Measurements from ENCODE around the gene CCDC116.
A peak's percentile ranks its signal among the peaks of the same experiment; 100 is the strongest.

DNA sequence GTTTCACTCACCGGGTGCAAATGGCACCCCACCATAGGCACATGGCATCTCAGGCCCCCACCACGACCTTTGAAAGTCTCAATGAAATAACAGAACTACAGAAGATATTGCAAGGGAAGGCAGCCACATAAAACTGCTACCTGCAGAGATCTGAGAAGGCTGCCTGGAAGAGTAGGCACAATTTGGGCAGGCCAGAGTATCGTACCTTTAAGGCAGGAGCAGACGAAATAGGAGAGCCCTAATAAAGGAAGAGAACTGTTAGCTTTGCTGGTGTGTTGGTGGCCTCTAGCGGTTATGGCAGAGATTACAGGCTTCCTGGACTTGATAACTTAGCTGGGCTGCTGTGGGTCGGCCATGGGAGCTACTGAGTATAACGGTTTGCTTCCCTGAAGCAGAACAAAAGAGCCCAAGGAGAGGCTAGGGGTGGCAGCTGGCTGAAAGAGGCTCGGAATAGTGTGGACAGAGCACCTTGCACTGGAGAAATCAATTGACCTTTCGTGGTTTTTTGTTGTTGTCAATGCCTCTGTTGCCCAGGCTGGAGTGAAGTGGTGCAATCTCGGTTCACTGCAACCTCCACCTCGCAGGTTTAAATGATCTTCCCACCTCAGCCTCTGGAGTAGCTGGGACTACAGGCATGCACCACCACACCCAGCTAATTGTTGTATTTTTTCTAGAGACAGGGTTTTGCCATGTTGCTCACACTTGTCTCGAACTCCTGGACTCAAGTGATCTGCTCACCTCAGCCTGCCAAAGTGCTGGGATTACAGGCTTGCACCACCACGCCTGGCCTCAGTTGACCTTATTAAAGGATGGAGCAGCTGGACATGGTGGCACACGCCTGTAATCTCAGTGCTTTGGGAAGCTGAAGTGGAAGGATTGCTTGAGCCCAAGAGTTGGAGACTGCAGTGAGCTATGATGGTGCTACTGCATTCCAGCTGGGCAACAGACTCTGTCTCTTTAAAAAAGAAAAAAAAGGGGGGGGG, 14.3 kb downstream of the CCDC116 start:
- TF ChIP-seq, protein P1, sequence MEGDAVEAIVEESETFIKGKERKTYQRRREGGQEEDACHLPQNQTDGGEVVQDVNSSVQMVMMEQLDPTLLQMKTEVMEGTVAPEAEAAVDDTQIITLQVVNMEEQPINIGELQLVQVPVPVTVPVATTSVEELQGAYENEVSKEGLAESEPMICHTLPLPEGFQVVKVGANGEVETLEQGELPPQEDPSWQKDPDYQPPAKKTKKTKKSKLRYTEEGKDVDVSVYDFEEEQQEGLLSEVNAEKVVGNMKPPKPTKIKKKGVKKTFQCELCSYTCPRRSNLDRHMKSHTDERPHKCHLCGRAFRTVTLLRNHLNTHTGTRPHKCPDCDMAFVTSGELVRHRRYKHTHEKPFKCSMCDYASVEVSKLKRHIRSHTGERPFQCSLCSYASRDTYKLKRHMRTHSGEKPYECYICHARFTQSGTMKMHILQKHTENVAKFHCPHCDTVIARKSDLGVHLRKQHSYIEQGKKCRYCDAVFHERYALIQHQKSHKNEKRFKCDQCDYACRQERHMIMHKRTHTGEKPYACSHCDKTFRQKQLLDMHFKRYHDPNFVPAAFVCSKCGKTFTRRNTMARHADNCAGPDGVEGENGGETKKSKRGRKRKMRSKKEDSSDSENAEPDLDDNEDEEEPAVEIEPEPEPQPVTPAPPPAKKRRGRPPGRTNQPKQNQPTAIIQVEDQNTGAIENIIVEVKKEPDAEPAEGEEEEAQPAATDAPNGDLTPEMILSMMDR (IDR thresholded peaks at IDR 0.05; ENCODE audit: low read depth, low read length), result peak; percentile 81
- TF ChIP-seq POLR2A (IDR thresholded peaks at IDR 0.05; ENCODE audit: extremely low read depth, insufficient read length), result no peak

All from NB4 (cell line).